GM23248 (cell line): ENCODE data around the gene NDUFS7. TPM values are rescaled to one million over a fixed set of nuclear protein-coding genes. Genes with fewer than 3 reads are reported as not detected.
A peak's percentile ranks its signal among the peaks of the same experiment; 100 is the strongest.
"Not testable (repeated sequence)": the region's sequence is repeated elsewhere in the genome, so short reads cannot be mapped to it uniquely, and the experiment has no call there.

ENCODE experiments used
- DNase-seq: peaks from one replicate; pipeline ENCODE4 v3.0.0-alpha.2; 2015
- H2AFZ ChIP-seq: fragments of 200-600 bp; sonication (generic); 2 replicates; pipeline ENCODE4 v1.6.1; 2016; ENCODE audit warnings: antibody characterized with exemption
- H3F3A ChIP-seq: fragments of 200-600 bp; sonication (generic); 2 replicates; pipeline ENCODE4 v1.6.1; 2016; ENCODE audit warnings: mild to moderate bottlenecking, antibody characterized with exemption, mixed run types; ENCODE audit not compliant: insufficient read depth
- H3K27ac ChIP-seq: fragments of 200-600 bp; sonication (generic); 2 replicates; pipeline ENCODE4 v1.5.1; 2016; ENCODE audit warnings: mild to moderate bottlenecking
- H3K27me3 ChIP-seq: fragments of 200-600 bp; sonication (generic); replicated peaks from 2 replicates; pipeline ENCODE4 v1.6.1; 2016; ENCODE audit warnings: mild to moderate bottlenecking; ENCODE audit not compliant: insufficient read depth
- H3K36me3 ChIP-seq: fragments of 200-600 bp; sonication (generic); 2 replicates; pipeline ENCODE4 v1.6.1; 2016; ENCODE audit warnings: low read depth, mild to moderate bottlenecking
- H3K4me1 ChIP-seq: fragments of 200-600 bp; sonication (generic); 2 replicates; pipeline ENCODE4 v1.6.1; 2016; ENCODE audit warnings: mild to moderate bottlenecking; ENCODE audit not compliant: insufficient read depth
- H3K4me2 ChIP-seq: fragments of 200-600 bp; sonication (generic); one replicate; pipeline ENCODE4 v1.6.1; 2016; ENCODE audit warnings: mild to moderate bottlenecking; ENCODE audit not compliant: unreplicated experiment
- H3K4me3 ChIP-seq: fragments of 200-600 bp; sonication (generic); 2 replicates; pipeline ENCODE4 v1.5.1; 2016; ENCODE audit warnings: mild to moderate bottlenecking
- H3K79me2 ChIP-seq: fragments of 200-600 bp; sonication (generic); 2 replicates; pipeline ENCODE4 v1.6.1; 2016; ENCODE audit warnings: mild to moderate bottlenecking; ENCODE audit not compliant: insufficient read depth
- H3K9ac ChIP-seq: fragments of 200-600 bp; sonication (generic); 2 replicates; pipeline ENCODE4 v1.6.1; 2016; ENCODE audit warnings: mild to moderate bottlenecking
- H3K9me2 ChIP-seq: fragments of 200-600 bp; sonication (generic); 2 replicates; pipeline ENCODE4 v1.6.1; 2016; ENCODE audit warnings: mixed run types, mild to moderate bottlenecking, moderate library complexity; ENCODE audit not compliant: insufficient read depth
- H3K9me3 ChIP-seq: fragments of 200-600 bp; sonication (generic); one replicate; pipeline ENCODE4 v1.6.1; 2017; ENCODE audit warnings: low read depth
- H4K20me1 ChIP-seq: fragments of 200-600 bp; sonication (generic); 2 replicates; pipeline ENCODE4 v1.6.0; 2016; ENCODE audit not compliant: insufficient read depth
- EZH2 ChIP-seq: fragments of 200-600 bp; sonication (generic); IDR thresholded peaks from 2 replicates; pipeline ENCODE4 v1.6.1; 2018; ENCODE audit warnings: antibody characterized with exemption, mild to moderate bottlenecking; ENCODE audit not compliant: insufficient read depth, poor library complexity, severe bottlenecking
- EZH2phosphoT487 ChIP-seq: fragments of 200-600 bp; sonication (generic); IDR thresholded peaks from 2 replicates; pipeline ENCODE4 v1.6.1; 2018; ENCODE audit warnings: antibody characterized with exemption, moderate library complexity, mild to moderate bottlenecking, low read depth; ENCODE audit not compliant: insufficient read depth
- WGBS, 2 experiments: methylation state at CpG; one replicate each; pipeline ENCODE4 v1.1.6; 2015 to 2017; ENCODE audit warnings: low lambda C conversion rate in 2 of 2, low coverage in 1 of 2; ENCODE audit errors: missing lambda C conversion rate in 2 of 2; 5-methylcytosine and 5-hydroxymethylcytosine counted together
- in situ Hi-C: fragments of 300-500 bp; cut with MboI; formaldehyde crosslinking; loops from 2 replicates; pipeline ENCODE4 v1.15.0; 2020
- polyA plus RNA-seq: library from polyadenylated mRNA; unstranded; fragments of >200 nt; fragmentation: Nextera tagmentation; extraction: Ambion mirVana; gene quantifications from 2 replicates; pipeline ENCODE4 v1.2.1, GENCODE V29; 2016
- total RNA-seq: library from RNA; depleted of rRNA; stranded (reverse); fragments of >200 nt; shearing (Covaris generic); gene quantifications from 2 replicates; pipeline ENCODE4 v1.2.3, GENCODE V29; 2014

The NDUFS7 gene
- total and polyA plus RNA-seq, 2 experiments from 2014 or later, result 67.1 to 173 TPM

GRCh38 chr19:1438933-1439354 lies 55.2 kb downstream of the NDUFS7 start:
- DNase-seq, result peak; percentile 44
- H3K79me2 ChIP-seq, result peaks cover 46% of the 10 kb centered on the region
- H3K4me3 ChIP-seq, result peak overlapping the region; percentile 97
- in situ Hi-C loops, result no loop called here
- peak overlapping the region; percentile 90 for H3K27ac ChIP-seq
- H4K20me1 ChIP-seq, result peaks cover 10% of the 10 kb centered on the region; the same call in 1 of the 2 replicates
- H3K36me3 ChIP-seq, result peaks cover 38% of the 10 kb centered on the region
- H3K27me3 ChIP-seq, result no peaks in the 10 kb centered on the region
- peak overlapping the region; percentile 86 for H3K4me2 ChIP-seq
- H2AFZ ChIP-seq, result no peak overlapping the region
- H3K9me2 ChIP-seq, result no peaks in the 10 kb centered on the region
- no peaks in the 10 kb centered on the region for H3K9me3 ChIP-seq
- H3F3A ChIP-seq, result peaks cover 49% of the 10 kb centered on the region
- WGBS, 2 experiments, result 1 to 5% methylated on average over 25 to 26 of the region's 26 CpGs
- no peak for TF ChIP-seq EZH2phosphoT487
- TF ChIP-seq EZH2, result no peak
- peak overlapping the region; percentile 99 for H3K9ac ChIP-seq
- 0 out of 2 replicates have a peak, but pooled peaks cover 5% of the 10 kb centered on the region for H3K4me1 ChIP-seq

- H3K79me2 ChIP-seq, result peaks cover 46% of the 10 kb centered on the region
- H3K27me3 ChIP-seq, in situ Hi-C loops, H2AFZ ChIP-seq, H3K27ac ChIP-seq, H3K9me3 ChIP-seq, H4K20me1 ChIP-seq, H3K4me1 ChIP-seq, H3K9me2 ChIP-seq: not testable (repeated sequence)
- peak; percentile 50 for DNase-seq
- peak overlapping the region; percentile 99 for H3K9ac ChIP-seq
- H3K36me3 ChIP-seq, result peaks cover 38% of the 10 kb centered on the region
- H3K4me3 ChIP-seq, result peak overlapping the region; percentile 97
- H3K4me2 ChIP-seq, result peak overlapping the region; percentile 86
- WGBS, 2 experiments, result 82% methylated on average over 51 to 57 of the region's 57 CpGs
- H3F3A ChIP-seq, result peaks cover 53% of the 10 kb centered on the region
These were observed 56.1 kb downstream of the NDUFS7 start for GRCh38 chr19:1439525-1440417.

DNA sequence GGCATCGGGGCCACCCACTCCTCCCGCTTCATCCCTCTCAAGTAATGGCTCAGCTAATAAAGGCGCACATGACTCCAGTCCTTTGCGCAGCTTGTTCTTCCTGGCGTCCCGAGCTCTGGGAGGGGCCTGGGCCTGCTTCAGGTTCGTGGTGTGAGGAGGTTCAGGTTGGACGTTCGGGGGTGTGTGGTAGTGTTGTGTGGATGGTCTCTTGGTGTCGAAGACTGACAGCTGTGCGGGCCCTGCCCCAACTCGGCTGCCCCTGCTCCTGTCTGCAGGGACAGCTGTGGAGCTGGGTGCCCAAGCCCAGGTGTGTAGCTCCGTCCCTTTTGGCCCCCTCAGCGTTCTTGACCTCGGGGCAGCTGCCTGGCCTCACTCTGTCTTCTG lies 56.7 kb downstream of the NDUFS7 start:
- peaks cover 10% of the 10 kb centered on the region; the same call in 1 of the 2 replicates for H4K20me1 ChIP-seq
- peaks cover 45% of the 10 kb centered on the region for H3K79me2 ChIP-seq
- no peak overlapping the region for H3K4me3 ChIP-seq
- peaks cover 50% of the 10 kb centered on the region for H3F3A ChIP-seq
- DNase-seq, result no peak
- H3K9me2 ChIP-seq, result no peaks in the 10 kb centered on the region
- in situ Hi-C loops, result no loop called here
- peaks cover 32% of the 10 kb centered on the region for H3K36me3 ChIP-seq
- H3K4me2 ChIP-seq, result no peak overlapping the region
- WGBS, 2 experiments, result 83 to 89% methylated on average over 15 of the region's 15 CpGs
- H3K9ac ChIP-seq, result peak overlapping the region; percentile 99; the same call in 1 of the 2 replicates
- H2AFZ ChIP-seq, result no peak overlapping the region
- no peak for TF ChIP-seq EZH2
- no peak for TF ChIP-seq EZH2phosphoT487
- 0 out of 2 replicates have a peak, but pooled peaks cover 5% of the 10 kb centered on the region for H3K4me1 ChIP-seq
- no peaks in the 10 kb centered on the region for H3K9me3 ChIP-seq
- no peak overlapping the region for H3K27ac ChIP-seq
- no peaks in the 10 kb centered on the region for H3K27me3 ChIP-seq

DNA sequence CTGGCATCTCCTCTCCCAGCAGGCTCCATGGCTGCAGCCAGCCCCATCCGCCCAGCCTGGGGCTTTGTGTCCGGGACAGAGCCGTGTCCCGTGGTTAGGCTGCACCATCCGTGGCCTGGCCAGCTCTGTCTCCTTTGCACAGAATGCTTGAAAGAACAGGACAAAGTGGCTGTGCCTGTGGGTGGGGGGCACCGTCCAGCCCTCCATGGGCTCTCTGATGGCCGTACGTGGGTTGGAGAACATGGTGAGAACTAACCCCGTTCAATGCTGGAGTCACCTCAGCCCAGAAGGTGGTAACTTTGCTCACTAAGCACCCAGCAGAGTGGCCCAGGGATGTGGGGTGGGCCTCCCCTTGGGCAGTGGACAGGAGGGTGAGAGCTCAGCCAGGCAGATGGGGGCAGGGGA lies 57.3 kb downstream of the NDUFS7 start:
- no peak overlapping the region for H2AFZ ChIP-seq
- in situ Hi-C loops, result no loop called here
- H3K4me3 ChIP-seq, result no peak overlapping the region
- peaks cover 39% of the 10 kb centered on the region for H3K79me2 ChIP-seq
- peaks cover 10% of the 10 kb centered on the region; the same call in 1 of the 2 replicates for H4K20me1 ChIP-seq
- whole genome bisulfite sequencing, 2 experiments, result 92 to 93% methylated on average over 9 of the region's 9 CpGs
- no peaks in the 10 kb centered on the region for H3K9me3 ChIP-seq
- H3K36me3 ChIP-seq, result peaks cover 28% of the 10 kb centered on the region; the same call in 1 of the 2 replicates
- 0 out of 2 replicates have a peak, but pooled peaks cover 5% of the 10 kb centered on the region for H3K4me1 ChIP-seq
- H3K27me3 ChIP-seq, result no peaks in the 10 kb centered on the region
- peaks cover 45% of the 10 kb centered on the region for H3F3A ChIP-seq
- no peak for DNase-seq
- H3K9me2 ChIP-seq, result no peaks in the 10 kb centered on the region
- no peak overlapping the region for H3K27ac ChIP-seq
- H3K4me2 ChIP-seq, result no peak overlapping the region
- no peak overlapping the region for H3K9ac ChIP-seq
- no peak for TF ChIP-seq EZH2phosphoT487
- TF ChIP-seq EZH2, result no peak
